PC-9 (cell line): ENCODE data around the gene ICAM2.

Source experiments
- EZH2 ChIP-seq: fragments of 200-600 bp; sonication (generic); IDR thresholded peaks from 2 replicates; pipeline ENCODE4 v1.8.0; 2017; ENCODE audit warnings: antibody characterized with exemption, low read depth
- TF ChIP-seq, protein P1 (sequence below): fragments of 200-600 bp; sonication (generic); conservative IDR thresholded peaks from 2 replicates; pipeline ENCODE4 v1.6.1; 2017; ENCODE audit warnings: mixed run types, antibody characterized with exemption, mild to moderate bottlenecking, moderate library complexity

DNA sequence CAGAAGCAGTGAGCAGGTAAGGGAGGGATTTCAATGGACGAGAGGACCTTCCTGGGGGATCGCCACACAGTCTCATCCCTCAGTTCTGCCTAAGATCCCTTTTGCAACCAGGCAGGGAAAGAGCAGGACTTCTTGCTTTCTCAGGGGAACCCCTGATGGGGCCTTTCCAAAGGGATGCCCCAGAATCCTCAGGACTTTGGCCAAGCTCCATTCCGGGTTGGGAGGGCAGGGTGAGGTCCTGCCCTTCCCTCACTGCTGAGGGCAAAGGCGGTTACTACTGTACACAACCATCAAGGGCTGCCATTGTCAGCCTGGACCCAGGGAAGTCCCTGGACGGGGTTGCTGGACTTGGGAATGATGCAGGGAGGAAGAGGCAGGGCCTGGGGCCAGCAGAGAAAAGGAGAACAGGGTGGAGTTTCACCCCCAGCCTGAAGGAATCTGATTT is 12.6 kb downstream of the ICAM2 start:
- TF ChIP-seq, protein P1, sequence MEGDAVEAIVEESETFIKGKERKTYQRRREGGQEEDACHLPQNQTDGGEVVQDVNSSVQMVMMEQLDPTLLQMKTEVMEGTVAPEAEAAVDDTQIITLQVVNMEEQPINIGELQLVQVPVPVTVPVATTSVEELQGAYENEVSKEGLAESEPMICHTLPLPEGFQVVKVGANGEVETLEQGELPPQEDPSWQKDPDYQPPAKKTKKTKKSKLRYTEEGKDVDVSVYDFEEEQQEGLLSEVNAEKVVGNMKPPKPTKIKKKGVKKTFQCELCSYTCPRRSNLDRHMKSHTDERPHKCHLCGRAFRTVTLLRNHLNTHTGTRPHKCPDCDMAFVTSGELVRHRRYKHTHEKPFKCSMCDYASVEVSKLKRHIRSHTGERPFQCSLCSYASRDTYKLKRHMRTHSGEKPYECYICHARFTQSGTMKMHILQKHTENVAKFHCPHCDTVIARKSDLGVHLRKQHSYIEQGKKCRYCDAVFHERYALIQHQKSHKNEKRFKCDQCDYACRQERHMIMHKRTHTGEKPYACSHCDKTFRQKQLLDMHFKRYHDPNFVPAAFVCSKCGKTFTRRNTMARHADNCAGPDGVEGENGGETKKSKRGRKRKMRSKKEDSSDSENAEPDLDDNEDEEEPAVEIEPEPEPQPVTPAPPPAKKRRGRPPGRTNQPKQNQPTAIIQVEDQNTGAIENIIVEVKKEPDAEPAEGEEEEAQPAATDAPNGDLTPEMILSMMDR: no peak
- TF ChIP-seq EZH2: no peak
